Measurements from ENCODE around the gene LIPK. TPM values are rescaled to one million over a fixed set of nuclear protein-coding genes. Genes with fewer than 3 reads are reported as not detected.
"Not testable (repeated sequence)": the region's sequence is repeated elsewhere in the genome, so short reads cannot be mapped to it uniquely, and the experiment has no call there.

Gene LIPK
- total and polyA plus RNA-seq, 2 of the 13 experiments (the other 11 are each of a cell fraction or from before 2014, with no cell fraction given) = not detected

DNA sequence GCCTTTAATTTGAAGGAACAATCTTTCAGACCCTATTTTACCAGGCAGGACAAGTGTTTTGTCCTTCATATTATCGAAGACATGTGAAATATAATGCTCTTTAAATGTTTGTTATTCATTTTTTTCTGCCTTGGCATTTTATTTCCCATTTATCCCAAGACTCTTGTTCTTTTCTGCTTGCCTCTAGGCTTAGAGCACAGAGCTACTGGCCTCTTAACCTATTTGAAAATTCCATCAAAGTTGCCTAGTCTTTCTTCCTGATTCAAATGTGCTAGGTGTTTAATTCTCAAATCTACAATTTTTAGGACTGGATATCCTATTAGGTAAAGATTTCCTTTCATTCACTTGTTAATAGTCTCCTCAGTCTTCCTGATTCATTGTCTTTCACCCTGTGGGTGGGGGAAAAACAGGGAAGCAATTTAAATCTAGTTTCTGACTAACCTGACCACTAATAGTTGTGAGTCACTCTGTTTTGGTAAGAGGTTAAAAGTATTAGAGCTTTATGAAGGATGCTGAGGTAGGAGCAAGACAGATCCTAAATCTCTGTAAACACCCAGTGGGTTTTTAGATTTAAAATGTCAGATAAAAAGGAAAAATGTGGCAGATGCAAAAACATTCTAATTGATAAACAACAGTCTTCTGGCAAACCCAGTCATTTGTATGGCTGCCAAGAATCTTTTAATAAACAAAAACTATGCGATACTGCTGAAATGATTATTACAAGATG lies 1.5 kb downstream of the LIPK start:
- Histone ChIP-seq H2AFZ (ENCODE audit: low read length) (no peak overlapping the region), H3K79me2 (ENCODE audit: insufficient read depth, low read length) (no peaks in the 10 kb centered on the region), H3K4me2 (ENCODE audit: low read depth, low read length) (no peak overlapping the region), H3K27ac (ENCODE audit: extremely low read length, insufficient read depth, low read length) (no peak overlapping the region), H3K4me3 (replicated peaks in 1 of 3; ENCODE audit: insufficient read depth in 1 of 3, low read depth in 2 of 3, low read length in 3 of 3) (no peak overlapping the region), H4K20me1 (ENCODE audit: insufficient read depth, low read length) (no peaks in the 10 kb centered on the region), H3K9ac (ENCODE audit: insufficient read depth, low read depth, low read length) (no peak overlapping the region), H3K36me3 (replicated peaks in 1 of 2; ENCODE audit: control insufficient read depth in 1 of 2, insufficient read depth in 2 of 2, low read length in 2 of 2) (no peaks in the 10 kb centered on the region), H3K9me3 (ENCODE audit: low read length) (no peaks in the 10 kb centered on the region), H3K4me1 (ENCODE audit: insufficient read depth, low read length) (peaks cover 11% of the 10 kb centered on the region), H3K27me3 (ENCODE audit: control insufficient read depth in 1 of 2, insufficient read depth in 2 of 2, low read length in 2 of 2) (no peaks in the 10 kb centered on the region)
- ATAC-seq (no peak), DNase-seq (ENCODE audit: low spot score) (no peak), FAIRE-seq (no peak)
- ChIA-PET CTCF (ENCODE audit: low intra/inter-chr PET ratio, low total read pairs) (no interaction called here), POLR2A (no interaction called here)
- intact Hi-C loops (cut with micrococcal nuclease; ENCODE audit: unreplicated experiment) = no loop called here
- BruUV-seq (replicated peaks) = no TSS peak
- WGBS (ENCODE audit: low lambda C conversion rate) = 34% methylated on average over 2 of the region's 2 CpGs
- in situ Hi-C loops (cut with HindIII; ENCODE audit: extremely low pct_ligation_motif_present, low pct_unique_long_range_greater_than_20kb) = no loop called here
- TF ChIP-seq ZNF615 (CRISPR knock-in tag; IDR thresholded peaks at IDR 0.05; ENCODE audit: borderline replicate concordance) = no peak
- no peak for TF ChIP-seq GTF2F1 (IDR thresholded peaks at IDR 0.05; ENCODE audit: low read length)
- no peak for TF ChIP-seq ZBTB3 (CRISPR knock-in tag; IDR thresholded peaks at IDR 0.05; ENCODE audit: borderline replicate concordance, low read depth)
- no peak for TF ChIP-seq DNMT3B (CRISPR knock-in tag; conservative IDR thresholded peaks at IDR 0.05)
- no peak for TF ChIP-seq POLR2AphosphoS5 (IDR thresholded peaks at IDR 0.05; ENCODE audit: low read depth, low read length)
- TF ChIP-seq SMC3 (IDR thresholded peaks at IDR 0.05; ENCODE audit: low read length) = no peak
- no peak for TF ChIP-seq ZNF276 (CRISPR knock-in tag; IDR thresholded peaks at IDR 0.05; ENCODE audit: low read depth)
- TF ChIP-seq ZNF124 (CRISPR knock-in tag; IDR thresholded peaks at IDR 0.05) = no peak
- TF ChIP-seq SMAD1 (CRISPR knock-in tag; IDR thresholded peaks at IDR 0.05; ENCODE audit: borderline replicate concordance, low read depth) = no peak
- TF ChIP-seq, protein P1, sequence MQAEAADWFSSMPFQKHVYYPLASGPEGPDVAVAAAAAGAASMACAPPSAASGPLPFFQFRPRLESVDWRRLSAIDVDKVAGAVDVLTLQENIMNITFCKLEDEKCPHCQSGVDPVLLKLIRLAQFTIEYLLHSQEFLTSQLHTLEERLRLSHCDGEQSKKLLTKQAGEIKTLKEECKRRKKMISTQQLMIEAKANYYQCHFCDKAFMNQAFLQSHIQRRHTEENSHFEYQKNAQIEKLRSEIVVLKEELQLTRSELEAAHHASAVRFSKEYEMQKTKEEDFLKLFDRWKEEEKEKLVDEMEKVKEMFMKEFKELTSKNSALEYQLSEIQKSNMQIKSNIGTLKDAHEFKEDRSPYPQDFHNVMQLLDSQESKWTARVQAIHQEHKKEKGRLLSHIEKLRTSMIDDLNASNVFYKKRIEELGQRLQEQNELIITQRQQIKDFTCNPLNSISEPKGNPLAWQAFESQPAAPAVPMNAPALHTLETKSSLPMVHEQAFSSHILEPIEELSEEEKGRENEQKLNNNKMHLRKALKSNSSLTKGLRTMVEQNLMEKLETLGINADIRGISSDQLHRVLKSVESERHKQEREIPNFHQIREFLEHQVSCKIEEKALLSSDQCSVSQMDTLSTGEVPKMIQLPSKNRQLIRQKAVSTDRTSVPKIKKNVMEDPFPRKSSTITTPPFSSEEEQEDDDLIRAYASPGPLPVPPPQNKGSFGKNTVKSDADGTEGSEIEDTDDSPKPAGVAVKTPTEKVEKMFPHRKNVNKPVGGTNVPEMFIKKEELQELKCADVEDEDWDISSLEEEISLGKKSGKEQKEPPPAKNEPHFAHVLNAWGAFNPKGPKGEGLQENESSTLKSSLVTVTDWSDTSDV (CRISPR knock-in tag; IDR thresholded peaks at IDR 0.05) = no peak
- no peak for TF ChIP-seq ZNF724P (CRISPR knock-in tag; IDR thresholded peaks at IDR 0.05; ENCODE audit: borderline replicate concordance)

DNA sequence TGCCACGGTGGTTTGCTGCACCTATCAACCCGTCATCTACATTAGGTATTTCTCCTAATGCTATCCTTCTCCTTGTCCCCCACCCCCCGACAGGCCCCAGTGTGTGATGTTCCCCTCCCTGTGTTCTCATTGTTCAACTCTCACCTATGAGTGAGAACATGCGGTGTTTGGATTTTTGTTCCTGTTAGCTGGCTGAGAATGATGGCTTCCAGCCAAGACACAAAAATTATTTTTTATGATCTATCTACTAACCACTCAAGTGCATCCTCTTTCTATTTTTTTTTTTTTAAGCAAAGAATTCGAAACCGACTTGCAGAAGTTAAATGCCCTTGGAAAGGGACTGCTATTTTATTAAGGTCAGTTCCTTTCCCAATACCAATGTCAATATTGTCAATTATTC lies 3.3 kb downstream of the LIPK start:
- H3K27me3 ChIP-seq (ENCODE audit: control insufficient read depth in 1 of 2, insufficient read depth in 2 of 2, low read length in 2 of 2); H3K4me1 ChIP-seq (ENCODE audit: insufficient read depth, low read length); H3K36me3 ChIP-seq (replicated peaks in 1 of 2; ENCODE audit: control insufficient read depth in 1 of 2, insufficient read depth in 2 of 2, low read length in 2 of 2); intact Hi-C loops (cut with micrococcal nuclease; ENCODE audit: unreplicated experiment); H3K9ac ChIP-seq (ENCODE audit: insufficient read depth, low read depth, low read length); DNase-seq (ENCODE audit: low spot score); BruUV-seq (replicated peaks); H3K4me3 ChIP-seq (replicated peaks in 1 of 3; ENCODE audit: insufficient read depth in 1 of 3, low read depth in 2 of 3, low read length in 3 of 3); H4K20me1 ChIP-seq (ENCODE audit: insufficient read depth, low read length); H3K9me3 ChIP-seq (ENCODE audit: low read length); H3K4me2 ChIP-seq (ENCODE audit: low read depth, low read length); in situ Hi-C loops (cut with HindIII; ENCODE audit: extremely low pct_ligation_motif_present, low pct_unique_long_range_greater_than_20kb); ATAC-seq; H3K79me2 ChIP-seq (ENCODE audit: insufficient read depth, low read length); CTCF ChIA-PET (ENCODE audit: low intra/inter-chr PET ratio, low total read pairs); H3K27ac ChIP-seq (ENCODE audit: extremely low read length, insufficient read depth, low read length); FAIRE-seq; POLR2A ChIA-PET; H2AFZ ChIP-seq (ENCODE audit: low read length): not testable (repeated sequence)
- 7% methylated on average over 6 of the region's 6 CpGs for WGBS (ENCODE audit: low lambda C conversion rate)

Measured in HepG2 (cell line).